ENCODE results near the gene DNM3. TPM values are rescaled to one million over a fixed set of nuclear protein-coding genes. Genes with fewer than 3 reads are reported as not detected.

The DNM3 gene
- total RNA-seq, 1 donor from 2014 or later: 1.1 TPM

GRCh38 chr1:172287208-172287607 lies 445.9 kb downstream of the DNM3 start:
- Histone ChIP-seq H3K9ac (no peak overlapping the region), H3F3A (ENCODE audit: low read depth) (no peaks in the 10 kb centered on the region), H3K36me3 (no peaks in the 10 kb centered on the region), H4K20me1 (ENCODE audit: low read depth) (no peaks in the 10 kb centered on the region), H3K9me3 (ENCODE audit: low read depth) (no peaks in the 10 kb centered on the region), H3K27ac (no peak overlapping the region), H3K79me2 (ENCODE audit: low read depth) (no peaks in the 10 kb centered on the region), H3K4me2 (no peak overlapping the region), H3K27me3 (no peaks in the 10 kb centered on the region), H3K4me3 (no peak overlapping the region), H2AFZ (replicated peaks) (no peak overlapping the region), H3K4me1 (no peaks in the 10 kb centered on the region)
- no peak for TF ChIP-seq CTCF (IDR thresholded peaks at IDR 0.05)
- no peak for TF ChIP-seq EZH2phosphoT487 (IDR thresholded peaks at IDR 0.05)
- no peak for TF ChIP-seq EZH2 (IDR thresholded peaks at IDR 0.05)
- Mint-ChIP-seq H3K4me1 (no peaks in the 10 kb centered on the region), H3K36me3 (no peaks in the 10 kb centered on the region), H3K27ac (no peak overlapping the region), H3K27me3 (ENCODE audit: insufficient read depth, low read depth) (peaks cover 5% of the 10 kb centered on the region), H3K9me3 (no peaks in the 10 kb centered on the region), H3K4me3 (no peak overlapping the region)
- no peak for DNase-seq (ENCODE audit: low spot score)

- Mint-ChIP-seq H3K27ac (no peak overlapping the region), H3K9me3 (no peaks in the 10 kb centered on the region), H3K36me3 (no peaks in the 10 kb centered on the region), H3K4me3 (no peak overlapping the region), H3K27me3 (ENCODE audit: insufficient read depth, low read depth) (peaks cover 2% of the 10 kb centered on the region), H3K4me1 (no peaks in the 10 kb centered on the region)
- Histone ChIP-seq H3K9me3 (ENCODE audit: low read depth) (no peaks in the 10 kb centered on the region), H3K36me3 (no peaks in the 10 kb centered on the region), H3K27ac (no peak overlapping the region), H3K4me3 (no peak overlapping the region), H3K9ac (no peak overlapping the region), H3K79me2 (ENCODE audit: low read depth) (no peaks in the 10 kb centered on the region), H4K20me1 (ENCODE audit: low read depth) (no peaks in the 10 kb centered on the region), H3F3A (ENCODE audit: low read depth) (no peaks in the 10 kb centered on the region), H3K4me2 (no peak overlapping the region), H3K27me3 (no peaks in the 10 kb centered on the region), H3K4me1 (no peaks in the 10 kb centered on the region), H2AFZ (replicated peaks) (no peak overlapping the region)
- TF ChIP-seq EZH2phosphoT487 (IDR thresholded peaks at IDR 0.05) (no peak), CTCF (IDR thresholded peaks at IDR 0.05) (no peak), EZH2 (IDR thresholded peaks at IDR 0.05) (no peak)
- DNase-seq (ENCODE audit: low spot score): no peak
Observed at GRCh38 chr1:172288581-172288980, 447.3 kb downstream of the DNM3 start.

- H3K4me2 ChIP-seq: no peak overlapping the region
- H3K27me3 ChIP-seq: no peaks in the 10 kb centered on the region
- H3K36me3 Mint-ChIP-seq: no peaks in the 10 kb centered on the region
Observed at GRCh38 chr1:172289448-172289847, 448.1 kb downstream of the DNM3 start.

More at GRCh38 chr1:172289448-172289847, 448.1 kb downstream of the DNM3 start:
- Mint-ChIP-seq H3K4me3 (no peak overlapping the region), H3K27me3 (ENCODE audit: insufficient read depth, low read depth) (peaks cover 2% of the 10 kb centered on the region), H3K27ac (no peak overlapping the region), H3K4me1 (no peaks in the 10 kb centered on the region), H3K9me3 (no peaks in the 10 kb centered on the region)
- no peak overlapping the region for H3K4me3 ChIP-seq
- no peak overlapping the region for H2AFZ ChIP-seq (replicated peaks)
- no peaks in the 10 kb centered on the region for H3K36me3 ChIP-seq
- no peak overlapping the region for H3K27ac ChIP-seq
- TF ChIP-seq CTCF (IDR thresholded peaks at IDR 0.05) (no peak), EZH2phosphoT487 (IDR thresholded peaks at IDR 0.05) (no peak), EZH2 (IDR thresholded peaks at IDR 0.05) (no peak)
- H3K79me2 ChIP-seq (ENCODE audit: low read depth): no peaks in the 10 kb centered on the region
- H3K9ac ChIP-seq: no peak overlapping the region
- H3F3A ChIP-seq (ENCODE audit: low read depth): no peaks in the 10 kb centered on the region
- H4K20me1 ChIP-seq (ENCODE audit: low read depth): no peaks in the 10 kb centered on the region
- DNase-seq (ENCODE audit: low spot score): no peak
- H3K9me3 ChIP-seq (ENCODE audit: low read depth): no peaks in the 10 kb centered on the region
- no peaks in the 10 kb centered on the region for H3K4me1 ChIP-seq

All from neural progenitor cell (in vitro differentiated cells).